ENCODE data around the gene ADCY10.

DNA sequence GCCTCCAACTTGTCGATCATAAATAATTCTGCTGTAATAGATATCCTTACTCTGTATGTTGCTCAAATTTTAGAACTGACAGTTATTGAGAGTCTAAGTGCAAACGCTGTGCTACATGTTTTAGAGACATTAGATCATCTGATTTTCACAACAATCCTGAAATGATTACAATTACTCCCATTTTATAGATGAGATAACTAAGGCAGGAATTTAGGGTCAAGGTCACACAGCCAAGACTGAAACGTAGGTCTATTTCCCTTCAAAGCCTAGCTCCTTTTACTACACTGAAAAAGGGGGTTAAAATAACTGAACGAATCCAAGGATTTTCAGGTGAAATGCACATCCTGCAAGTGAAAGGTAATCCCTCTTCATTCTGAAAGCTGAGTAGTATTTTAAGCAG is 19.9 kb upstream of the ADCY10 start:
- TF ChIP-seq HDAC1 (IDR thresholded peaks at IDR 0.05) = peak; percentile 56 to 66; a peak in 2 of 4 replicates
- TF ChIP-seq, protein P1, sequence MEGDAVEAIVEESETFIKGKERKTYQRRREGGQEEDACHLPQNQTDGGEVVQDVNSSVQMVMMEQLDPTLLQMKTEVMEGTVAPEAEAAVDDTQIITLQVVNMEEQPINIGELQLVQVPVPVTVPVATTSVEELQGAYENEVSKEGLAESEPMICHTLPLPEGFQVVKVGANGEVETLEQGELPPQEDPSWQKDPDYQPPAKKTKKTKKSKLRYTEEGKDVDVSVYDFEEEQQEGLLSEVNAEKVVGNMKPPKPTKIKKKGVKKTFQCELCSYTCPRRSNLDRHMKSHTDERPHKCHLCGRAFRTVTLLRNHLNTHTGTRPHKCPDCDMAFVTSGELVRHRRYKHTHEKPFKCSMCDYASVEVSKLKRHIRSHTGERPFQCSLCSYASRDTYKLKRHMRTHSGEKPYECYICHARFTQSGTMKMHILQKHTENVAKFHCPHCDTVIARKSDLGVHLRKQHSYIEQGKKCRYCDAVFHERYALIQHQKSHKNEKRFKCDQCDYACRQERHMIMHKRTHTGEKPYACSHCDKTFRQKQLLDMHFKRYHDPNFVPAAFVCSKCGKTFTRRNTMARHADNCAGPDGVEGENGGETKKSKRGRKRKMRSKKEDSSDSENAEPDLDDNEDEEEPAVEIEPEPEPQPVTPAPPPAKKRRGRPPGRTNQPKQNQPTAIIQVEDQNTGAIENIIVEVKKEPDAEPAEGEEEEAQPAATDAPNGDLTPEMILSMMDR (IDR thresholded peaks at IDR 0.05 in 2 of 3, conservative IDR thresholded peaks at IDR 0.05 in 1 of 3; ENCODE audit: insufficient read depth in 2 of 3, low read depth in 1 of 3, low read length in 3 of 3) = no peak
- no peak for TF ChIP-seq RUNX1 (IDR thresholded peaks at IDR 0.05; ENCODE audit: low read depth)
- TF ChIP-seq SMARCB1 (IDR thresholded peaks at IDR 0.05; ENCODE audit: insufficient read length, low read depth) = no peak
- TF ChIP-seq EZH2 (IDR thresholded peaks at IDR 0.05; ENCODE audit: borderline replicate concordance, low read depth, low read length) = no peak
- TF ChIP-seq POLR2A (conservative IDR thresholded peaks at IDR 0.05) = no peak
- no peak for TF ChIP-seq FIP1L1 (IDR thresholded peaks at IDR 0.05; ENCODE audit: low read depth, low read length, poor library complexity, severe bottlenecking)
- TF ChIP-seq ZNF175 (CRISPR knock-in tag; IDR thresholded peaks at IDR 0.05; ENCODE audit: low read depth) = no peak
- TF ChIP-seq, protein P2, sequence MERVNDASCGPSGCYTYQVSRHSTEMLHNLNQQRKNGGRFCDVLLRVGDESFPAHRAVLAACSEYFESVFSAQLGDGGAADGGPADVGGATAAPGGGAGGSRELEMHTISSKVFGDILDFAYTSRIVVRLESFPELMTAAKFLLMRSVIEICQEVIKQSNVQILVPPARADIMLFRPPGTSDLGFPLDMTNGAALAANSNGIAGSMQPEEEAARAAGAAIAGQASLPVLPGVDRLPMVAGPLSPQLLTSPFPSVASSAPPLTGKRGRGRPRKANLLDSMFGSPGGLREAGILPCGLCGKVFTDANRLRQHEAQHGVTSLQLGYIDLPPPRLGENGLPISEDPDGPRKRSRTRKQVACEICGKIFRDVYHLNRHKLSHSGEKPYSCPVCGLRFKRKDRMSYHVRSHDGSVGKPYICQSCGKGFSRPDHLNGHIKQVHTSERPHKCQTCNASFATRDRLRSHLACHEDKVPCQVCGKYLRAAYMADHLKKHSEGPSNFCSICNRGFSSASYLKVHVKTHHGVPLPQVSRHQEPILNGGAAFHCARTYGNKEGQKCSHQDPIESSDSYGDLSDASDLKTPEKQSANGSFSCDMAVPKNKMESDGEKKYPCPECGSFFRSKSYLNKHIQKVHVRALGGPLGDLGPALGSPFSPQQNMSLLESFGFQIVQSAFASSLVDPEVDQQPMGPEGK (CRISPR knock-in tag; IDR thresholded peaks at IDR 0.05; ENCODE audit: borderline replicate concordance) = no peak
- TF ChIP-seq NFE2L1 (tag; IDR thresholded peaks at IDR 0.05; ENCODE audit: borderline replicate concordance, low read depth) = no peak
- no peak for TF ChIP-seq ATF1 (CRISPR knock-in tag; IDR thresholded peaks at IDR 0.05)
- TF ChIP-seq ATF1 (tag; IDR thresholded peaks at IDR 0.05) = no peak
- no peak for TF ChIP-seq TAF1 (IDR thresholded peaks at IDR 0.05; ENCODE audit: control insufficient read depth, extremely low read depth, insufficient read depth, low read length, severe bottlenecking)
